Prostate gland (tissue), 2 donors: ENCODE data around the gene ZNF423.

Source experiments
- CTCF ChIP-seq, 4 experiments: fragments of 200-600 bp in 2 of 4; fragments of 450-650 bp in 2 of 4; sonication (generic) in 2 of 4; IDR thresholded peaks; 1 replicate in 3 of 4; 2 replicates in 1 of 4; pipeline ENCODE4 v1.5.1; 2016 to 2019; ENCODE audit warnings: antibody characterized with exemption in 4 of 4, mild to moderate bottlenecking in 2 of 4, moderate library complexity in 2 of 4
- POLR2A ChIP-seq: fragments of 450-650 bp; IDR thresholded peaks from one replicate; pipeline ENCODE4 v1.6.1; 2016; ENCODE audit warnings: antibody characterized with exemption, mild to moderate bottlenecking

GRCh38 chr16:49855280-49855821, 561 bp downstream of the ZNF423 start:
- TF ChIP-seq POLR2A (peak; percentile 63), CTCF (IDR thresholded peaks at IDR 0.05) (no peak)
